Stimulated activated CD8-positive, alpha-beta memory T cell treated with anti-CD3 and anti-CD28 coated beads, Interleukin-15, amount 100 ng/mL, for 24 hours (primary cell): ENCODE results near the gene PROK2.

Source experiments
- DNase-seq: peaks from one replicate; pipeline ENCODE4 v3.0.0-alpha.2; 2020; ENCODE audit warnings: low read depth

The PROK2 gene, protein sequence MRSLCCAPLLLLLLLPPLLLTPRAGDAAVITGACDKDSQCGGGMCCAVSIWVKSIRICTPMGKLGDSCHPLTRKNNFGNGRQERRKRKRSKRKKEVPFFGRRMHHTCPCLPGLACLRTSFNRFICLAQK

DNA sequence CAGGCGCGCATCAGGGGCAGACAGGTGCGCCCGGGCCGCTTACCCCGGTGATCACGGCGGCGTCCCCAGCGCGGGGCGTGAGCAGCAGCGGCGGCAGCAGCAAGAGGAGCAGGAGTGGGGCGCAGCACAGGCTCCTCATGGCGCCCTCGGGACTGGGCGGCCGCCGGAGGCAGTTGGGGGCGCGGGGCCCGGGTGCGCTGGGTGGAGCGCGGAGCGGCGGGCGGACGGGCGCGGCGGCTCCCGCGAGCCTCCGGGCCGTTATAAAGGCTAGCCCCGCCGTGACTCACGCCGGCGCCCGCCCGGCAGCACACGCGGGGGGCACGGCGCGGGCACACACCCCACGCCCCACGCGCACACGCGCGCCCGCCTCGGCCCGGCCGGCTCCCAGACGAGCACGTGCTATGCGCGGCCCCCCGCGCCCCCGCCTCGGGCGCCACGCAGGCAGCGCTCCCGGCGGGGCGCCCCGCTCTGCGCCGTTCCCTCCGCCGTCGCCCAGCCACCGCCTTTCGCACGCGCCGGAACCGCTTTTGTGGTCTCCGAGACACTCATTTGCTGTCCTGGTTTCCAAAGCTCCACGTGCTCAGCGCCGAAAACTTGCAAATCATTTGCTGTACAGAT is at the start of gene PROK2:
PROK2 (minus strand) TSS at position 235 of the 618 bp plus-strand sequence; CDS start at position 139, 96 bp downstream.
- DNase-seq = no peak

DNA sequence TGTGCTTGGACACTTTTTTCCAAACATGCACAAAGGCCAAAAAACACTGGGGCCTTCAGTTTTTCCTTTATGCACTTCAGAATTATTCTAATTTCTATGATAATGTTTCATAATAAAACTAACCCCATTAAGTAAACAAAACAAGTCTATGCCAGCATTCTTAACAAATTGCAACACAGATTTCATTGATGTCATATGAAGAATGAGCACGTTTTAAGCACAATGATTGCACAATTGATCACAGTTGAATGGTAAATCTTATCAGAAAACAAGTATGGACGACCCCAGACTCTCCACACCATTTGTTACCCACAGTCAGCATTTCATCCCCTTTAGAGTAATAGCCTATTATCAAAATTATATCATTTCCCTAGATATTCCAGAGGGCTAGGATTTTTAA is 46.7 kb upstream of the PROK2 start:
- DNase-seq = no peak

DNA sequence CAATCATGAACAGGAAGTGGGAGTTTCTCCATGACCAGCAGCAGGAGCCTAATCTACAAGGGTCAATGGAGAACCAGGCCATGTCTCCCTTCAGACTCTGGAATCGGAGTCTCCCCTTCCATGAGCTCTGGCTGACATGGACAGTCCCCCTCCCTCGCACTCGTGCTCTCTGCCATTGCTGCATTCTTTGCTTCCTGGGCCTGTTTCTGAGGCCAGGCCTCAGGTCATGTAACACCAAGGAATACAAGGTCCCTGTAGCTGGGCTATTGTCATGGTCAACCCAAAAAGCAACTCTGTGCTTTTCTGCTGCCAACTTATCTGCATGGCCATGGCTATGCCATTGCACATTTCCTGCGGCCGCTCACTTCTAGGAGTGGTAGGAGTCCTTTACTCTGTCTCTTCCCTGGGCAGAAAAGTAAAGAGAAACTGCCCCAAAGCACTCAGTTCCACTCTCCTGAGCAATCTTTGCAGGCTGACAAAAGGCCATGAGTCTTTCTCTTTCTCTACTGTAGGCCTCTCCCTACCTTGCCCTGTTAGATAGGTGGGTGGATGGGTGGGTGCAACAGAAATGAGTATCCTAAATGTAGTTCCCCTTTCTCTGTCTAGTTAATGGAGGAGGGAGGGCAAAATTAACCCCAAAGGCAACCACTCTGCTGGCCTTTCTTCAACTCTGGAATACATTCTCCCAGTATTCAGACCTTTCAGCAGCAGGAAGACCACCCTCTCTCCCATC is 40.8 kb upstream of the PROK2 start:
- no peak for DNase-seq

DNA sequence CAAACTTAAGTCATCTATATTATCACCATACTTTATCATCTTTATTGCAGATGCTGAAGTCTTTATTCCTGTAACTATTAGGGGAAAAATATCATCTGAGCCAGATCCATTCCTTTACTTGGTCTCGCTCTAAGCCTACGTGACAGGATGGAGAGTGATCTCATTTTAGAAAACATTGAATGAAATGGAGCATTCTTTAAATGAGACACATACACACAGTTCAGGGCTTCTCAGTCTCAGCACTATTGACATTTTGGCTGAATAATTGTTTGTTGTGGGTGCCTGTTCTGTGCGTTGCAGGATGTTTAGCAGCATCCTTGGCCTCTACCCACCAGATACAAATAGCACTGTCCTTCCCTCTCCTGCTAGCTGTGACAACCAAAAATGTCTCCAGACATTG is 36.2 kb upstream of the PROK2 start:
- DNase-seq = no peak

DNA sequence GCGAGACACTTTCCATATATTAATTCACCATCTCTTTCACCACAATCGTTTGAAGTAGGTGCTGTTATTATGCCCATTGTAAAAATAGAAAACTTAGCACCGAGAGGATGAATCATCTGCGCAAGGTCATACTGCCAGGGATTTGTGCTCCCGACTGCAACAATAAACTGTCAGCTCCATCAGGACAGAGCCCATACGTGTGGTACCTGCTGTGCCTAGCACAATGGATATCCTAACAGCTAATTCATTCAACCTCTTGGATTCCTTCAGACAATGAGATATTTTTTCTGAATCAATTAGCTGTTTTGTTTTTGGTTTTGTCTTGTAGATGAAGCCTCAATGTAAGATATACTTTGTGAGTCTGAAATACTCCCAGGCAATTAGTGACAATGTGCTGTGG is 32.3 kb upstream of the PROK2 start:
- DNase-seq = no peak

DNA sequence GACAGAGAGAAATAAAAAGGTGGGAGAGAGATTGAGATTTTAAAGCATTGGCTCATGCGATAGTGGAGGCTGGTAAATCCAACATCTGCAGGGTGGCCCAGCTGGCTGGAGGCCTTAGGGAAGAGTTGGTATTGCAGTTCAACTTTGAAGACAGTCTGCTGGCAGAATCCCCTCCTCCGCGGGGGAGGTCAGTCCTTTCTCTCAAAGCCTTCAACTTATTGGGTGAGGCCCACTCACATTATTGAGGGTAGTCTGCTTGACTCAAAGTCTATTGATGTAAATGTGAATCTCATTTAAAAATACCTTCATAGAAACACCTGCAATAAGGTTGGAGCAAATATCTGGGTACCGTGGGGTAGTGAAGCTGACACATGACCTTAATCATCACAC is 31.8 kb upstream of the PROK2 start:
- DNase-seq = no peak

DNA sequence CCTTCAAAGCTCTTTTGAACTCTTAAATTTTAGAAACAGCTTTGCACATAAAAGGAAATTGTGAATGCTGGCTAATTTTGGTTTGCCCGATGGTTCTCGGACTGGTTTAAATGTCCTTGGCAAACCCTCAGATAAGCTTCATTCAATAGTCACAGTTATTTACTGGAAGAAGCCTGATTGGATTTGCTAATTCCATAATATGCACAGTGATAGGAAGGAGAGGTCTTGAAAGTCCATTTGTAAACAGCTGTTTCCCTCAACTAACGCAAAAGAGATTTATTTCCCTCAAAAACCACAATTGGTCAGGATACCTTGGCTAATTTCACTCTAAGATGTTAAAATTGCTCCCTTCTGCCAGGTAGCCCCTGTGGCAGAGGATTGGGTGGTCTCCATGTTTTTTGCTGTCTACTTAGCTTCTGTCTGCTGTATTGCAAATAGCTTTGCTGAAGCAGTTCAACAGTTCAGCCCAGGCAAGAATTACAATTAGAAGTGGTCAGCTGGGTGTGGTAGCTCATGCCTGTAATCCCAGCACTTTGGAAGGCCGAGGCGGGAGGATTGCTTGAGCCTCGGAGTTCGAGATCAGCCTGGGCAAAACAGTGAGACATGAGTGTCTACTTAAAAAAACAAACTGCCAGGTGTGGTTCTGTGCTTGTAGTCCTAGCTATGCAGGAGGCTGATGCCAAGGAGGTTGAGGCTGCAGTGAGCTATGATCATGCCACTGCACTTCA is 30.6 kb upstream of the PROK2 start:
- DNase-seq = no peak

DNA sequence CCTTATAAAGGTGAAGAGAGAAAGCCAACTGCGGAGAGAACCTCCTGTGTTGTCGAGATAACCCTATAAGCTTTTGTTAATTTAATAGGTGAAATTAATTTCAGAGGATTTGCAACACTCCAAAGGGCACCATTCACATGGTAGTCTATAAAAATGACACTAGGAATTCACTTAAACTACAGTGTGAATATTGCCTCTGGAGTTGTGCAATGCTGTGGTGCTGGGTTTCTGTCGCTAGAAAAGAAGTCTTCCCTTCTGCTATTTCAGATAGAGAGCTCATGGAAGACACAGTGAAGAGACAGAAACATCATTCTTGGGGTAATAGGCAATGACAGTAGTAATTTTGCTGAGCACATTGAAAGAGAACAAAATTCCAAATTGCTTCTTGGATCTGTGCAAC is 28.8 kb upstream of the PROK2 start:
- DNase-seq = no peak

DNA sequence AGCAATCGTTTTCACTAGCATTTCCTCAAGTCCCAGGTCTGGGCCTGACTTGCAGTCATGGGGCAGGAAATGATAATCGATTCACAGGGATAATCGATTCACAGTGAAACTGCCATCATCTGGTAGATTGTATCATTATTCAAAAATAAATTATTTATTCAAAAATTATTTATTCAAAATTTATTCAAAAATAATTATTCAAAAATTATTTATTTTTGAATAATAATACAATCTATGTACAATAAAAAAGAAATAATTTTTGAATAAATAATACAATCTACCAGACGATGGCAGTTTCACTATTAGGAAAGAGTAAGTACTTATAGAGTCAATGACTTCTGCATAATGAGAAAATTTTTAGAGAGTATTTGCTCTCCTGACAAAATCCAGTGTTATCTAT is 28.1 kb upstream of the PROK2 start:
- no peak for DNase-seq

DNA sequence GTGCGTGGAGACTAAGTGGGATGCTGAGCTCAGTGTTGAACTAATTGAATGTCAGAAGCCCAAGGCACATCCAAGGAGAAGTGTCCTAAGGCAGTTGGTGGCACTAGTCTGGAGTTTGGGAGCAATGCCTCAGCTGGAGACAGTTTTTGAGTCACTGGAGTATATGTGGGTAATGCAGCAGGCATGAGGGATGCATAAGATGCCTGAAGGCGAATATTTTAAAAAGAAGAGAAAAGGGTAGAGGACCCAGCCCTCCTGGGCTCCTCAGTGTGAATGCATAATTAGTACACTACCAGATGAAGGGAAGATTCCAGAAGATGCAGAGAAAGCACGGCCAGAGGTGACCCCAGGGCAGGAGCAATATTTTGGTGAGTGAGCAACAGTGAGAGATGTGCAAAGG is 25.1 kb upstream of the PROK2 start:
- no peak for DNase-seq

DNA sequence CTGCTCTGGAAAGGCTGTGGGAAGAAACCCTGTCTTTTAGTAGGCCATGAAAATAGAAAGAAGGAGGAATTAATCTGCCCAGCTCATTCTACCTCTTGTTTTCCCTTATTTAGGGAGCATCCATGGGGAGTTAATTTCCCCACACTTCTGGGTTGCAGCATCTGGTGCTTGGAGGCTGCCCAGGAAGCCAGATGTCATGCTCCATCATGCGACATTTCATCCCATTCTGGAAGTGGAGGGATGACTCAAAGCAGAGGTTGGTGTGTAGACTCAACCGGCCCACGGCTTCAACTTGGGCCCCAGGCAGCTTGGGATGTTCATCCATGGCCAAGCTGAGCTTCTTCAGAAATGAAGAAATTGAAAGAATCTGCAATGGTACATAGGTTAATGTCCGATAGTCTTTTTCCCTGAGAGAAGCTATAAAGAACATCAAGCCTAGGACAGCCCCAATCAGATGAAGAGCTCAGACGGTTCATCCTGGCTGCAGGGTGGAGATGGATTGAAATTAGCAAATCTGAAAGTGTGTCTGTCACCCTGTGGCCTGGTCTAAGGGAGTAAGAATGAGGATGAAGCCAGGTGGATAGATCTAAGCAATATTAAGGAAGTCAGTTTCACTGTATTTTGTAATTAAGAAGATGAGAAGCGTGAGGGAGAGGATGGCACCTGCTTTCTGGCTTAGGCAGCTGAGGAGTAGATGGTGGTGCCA is 24.5 kb upstream of the PROK2 start:
- no peak for DNase-seq

DNA sequence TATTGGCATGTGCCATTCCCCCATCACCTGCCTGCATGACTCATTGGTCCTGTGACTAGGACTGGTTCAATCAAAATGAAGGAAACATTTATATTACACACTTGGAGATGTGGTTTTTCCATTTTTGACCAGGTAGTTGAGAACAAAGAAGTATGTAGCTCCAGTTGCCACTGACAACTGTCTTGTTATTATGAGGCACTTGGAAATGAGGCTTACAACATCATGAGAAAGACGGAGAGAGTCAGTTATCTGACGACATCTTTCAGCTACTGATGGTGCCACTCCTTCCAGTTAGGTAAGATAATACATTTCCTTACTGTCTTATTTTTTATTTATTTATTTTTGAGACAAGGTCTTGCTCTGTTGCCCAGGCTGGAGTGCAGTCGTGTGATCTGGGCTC is 21.8 kb upstream of the PROK2 start:
- DNase-seq = no peak

DNA sequence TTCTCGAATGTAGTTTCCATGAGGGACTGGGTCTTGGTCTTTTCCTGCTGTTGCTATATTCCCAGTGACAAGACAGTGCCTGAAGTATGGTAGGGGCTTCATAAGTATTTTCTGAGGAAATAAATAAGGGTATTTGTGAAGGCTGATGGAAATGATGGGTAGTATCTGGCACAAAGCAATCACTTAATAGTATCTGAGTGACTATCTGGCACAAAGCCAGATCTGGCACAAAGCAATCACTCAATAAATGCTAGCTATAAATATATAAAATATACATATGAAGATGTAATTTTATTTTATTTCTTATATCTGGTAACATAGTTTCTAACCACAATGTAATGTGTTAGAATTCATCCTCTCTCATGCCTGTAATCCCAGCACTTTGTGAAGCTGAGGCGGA is 20.7 kb upstream of the PROK2 start:
- DNase-seq = no peak

DNA sequence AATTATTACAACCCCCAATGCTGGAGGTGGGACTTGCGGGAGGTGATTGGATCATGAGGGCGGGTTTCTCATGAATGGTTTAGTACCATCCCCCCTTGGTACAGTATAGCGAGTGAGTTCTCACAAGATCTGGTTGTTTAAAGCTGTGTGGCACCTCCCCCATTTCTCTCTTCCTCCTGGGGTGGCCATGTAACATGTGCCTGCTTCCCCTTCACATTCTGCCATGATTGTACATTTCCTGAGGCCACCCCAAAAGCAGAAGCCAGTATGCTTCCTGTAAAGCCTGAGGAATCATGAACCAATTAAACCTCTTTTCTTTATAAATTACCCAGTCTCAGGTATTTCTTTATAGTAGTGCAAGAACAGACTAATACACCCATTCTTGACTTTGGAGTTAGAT is 20.3 kb upstream of the PROK2 start:
- no peak for DNase-seq

DNA sequence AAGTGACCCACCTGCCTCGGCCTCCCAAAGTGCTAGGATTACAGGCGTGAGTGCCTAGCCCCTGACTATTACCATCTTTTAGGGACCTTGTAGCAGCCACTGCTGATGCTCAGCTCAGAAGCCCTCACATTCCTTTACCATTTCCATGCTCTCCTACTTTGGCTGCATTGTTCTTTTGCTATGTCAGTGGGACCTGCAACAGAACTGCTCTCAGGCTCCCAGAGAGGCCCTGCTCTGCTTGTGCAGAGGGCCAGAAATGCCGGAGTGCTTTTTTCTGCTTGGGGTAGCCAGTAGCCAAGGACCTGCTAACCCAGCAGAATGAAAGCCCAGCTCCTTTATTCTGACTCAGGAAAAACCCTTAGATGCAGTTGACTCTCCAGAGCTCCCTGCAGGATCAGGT is 18.3 kb upstream of the PROK2 start:
- no peak for DNase-seq

DNA sequence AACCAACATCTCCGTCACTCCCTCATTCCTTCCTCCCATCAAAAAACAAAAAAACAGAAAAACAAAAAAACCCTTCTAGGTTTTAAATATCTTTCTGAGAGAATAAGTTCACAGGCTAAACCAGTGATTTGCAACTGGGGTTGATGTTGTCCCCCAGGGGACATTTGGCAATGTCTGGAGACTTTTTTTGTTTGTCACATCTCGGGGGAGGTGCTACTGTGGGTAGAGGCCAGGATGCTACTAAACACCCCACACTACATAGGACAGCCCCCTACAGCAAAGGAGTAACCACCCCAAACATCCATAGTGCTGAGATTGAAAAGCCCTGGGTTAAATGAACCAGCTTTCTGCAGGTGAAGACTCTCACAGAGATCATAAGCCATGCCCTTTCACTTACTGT is 17.0 kb upstream of the PROK2 start:
- DNase-seq = no peak

DNA sequence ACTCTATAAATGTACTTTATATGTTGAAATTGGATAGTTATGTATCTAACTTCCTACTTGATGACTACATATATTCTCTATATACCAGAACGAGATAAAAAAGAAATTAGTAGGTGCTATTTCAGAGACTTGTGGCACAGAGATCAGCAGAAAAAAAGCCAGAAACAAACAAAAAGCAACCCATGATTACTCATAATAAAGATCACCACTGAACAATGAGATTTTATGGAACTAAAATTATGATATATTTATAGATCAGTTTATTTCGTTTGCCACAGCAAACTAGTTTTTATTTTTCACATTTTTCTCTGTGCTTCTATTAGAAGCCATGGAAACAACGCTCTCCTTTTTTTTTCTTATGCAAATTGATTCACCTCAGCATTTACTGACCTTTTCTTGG is 15.1 kb upstream of the PROK2 start:
- no peak for DNase-seq

DNA sequence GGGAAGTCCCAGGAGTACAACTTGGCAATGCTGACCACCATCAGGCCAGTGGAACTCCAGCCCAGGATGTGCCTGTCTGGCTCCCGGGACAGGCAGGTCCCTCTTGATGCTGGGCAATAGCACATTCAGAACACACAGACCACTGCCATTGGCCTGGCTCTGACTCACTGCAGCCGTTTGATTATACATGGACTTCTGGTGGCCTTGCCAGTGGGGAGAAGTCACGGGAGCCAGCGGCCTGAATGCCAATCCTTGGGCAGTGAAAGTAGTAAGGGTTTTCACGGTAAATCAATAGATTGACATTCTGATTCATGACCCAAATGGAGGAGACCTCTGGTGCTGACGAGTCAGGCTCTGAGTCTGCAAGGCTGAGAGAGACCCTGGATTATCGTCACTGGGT is 12.5 kb upstream of the PROK2 start:
- no peak for DNase-seq

DNA sequence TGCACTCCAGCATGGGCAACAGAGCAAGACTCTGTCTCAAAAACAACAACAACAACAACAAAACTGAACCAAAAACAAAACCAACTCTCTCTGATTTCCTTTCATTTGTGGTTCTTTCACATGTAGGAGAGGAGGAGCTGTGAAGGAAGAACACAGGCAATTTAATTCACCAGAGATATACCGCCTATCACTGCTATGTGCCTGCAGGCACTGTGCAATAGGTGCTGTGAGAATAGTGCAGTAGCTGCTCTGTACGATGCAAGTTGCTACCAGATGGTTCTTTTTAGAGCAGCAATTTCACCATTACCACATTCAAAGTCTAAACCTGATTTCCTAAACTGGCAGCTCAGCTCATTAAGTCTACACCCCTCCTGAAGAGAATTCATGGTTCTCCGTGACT is 11.3 kb upstream of the PROK2 start:
- no peak for DNase-seq

DNA sequence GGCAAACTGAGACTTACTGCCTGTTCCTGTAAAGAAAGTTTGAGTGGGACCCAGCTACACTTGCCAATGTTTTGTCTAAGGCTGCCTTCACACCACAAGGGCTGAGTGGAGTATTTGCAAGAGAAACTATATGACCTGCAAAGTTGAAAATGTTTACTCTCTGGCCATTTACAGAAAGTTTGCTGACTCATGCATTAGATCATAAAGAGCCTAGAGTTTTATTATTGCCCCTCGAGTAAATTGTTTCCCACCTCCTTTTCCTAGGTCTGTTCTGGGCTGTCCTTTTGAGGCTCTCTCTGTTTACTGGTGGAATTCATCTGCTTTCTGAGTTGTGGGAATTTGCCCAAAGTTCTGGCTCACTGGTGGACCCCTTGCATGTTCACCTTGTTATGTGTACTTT is 6.7 kb upstream of the PROK2 start:
- DNase-seq = no peak

DNA sequence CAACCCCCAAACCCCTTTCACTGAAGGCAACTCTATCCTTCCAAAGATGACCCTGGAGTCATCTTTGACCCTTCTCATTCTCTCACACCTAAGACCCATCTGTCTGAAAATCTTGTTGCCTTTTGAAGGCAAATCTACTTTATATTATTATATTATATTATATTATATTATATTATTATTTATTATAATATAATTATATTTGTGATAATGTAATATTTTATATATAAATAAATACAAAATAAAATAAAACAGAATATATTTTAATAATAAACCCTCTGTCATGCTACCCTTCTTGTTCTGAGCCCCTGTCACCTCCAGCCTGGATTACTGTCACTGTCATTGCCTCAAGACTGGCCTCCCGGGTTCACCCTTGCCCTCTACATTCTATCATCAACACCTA is 5.0 kb upstream of the PROK2 start:
- no peak for DNase-seq

DNA sequence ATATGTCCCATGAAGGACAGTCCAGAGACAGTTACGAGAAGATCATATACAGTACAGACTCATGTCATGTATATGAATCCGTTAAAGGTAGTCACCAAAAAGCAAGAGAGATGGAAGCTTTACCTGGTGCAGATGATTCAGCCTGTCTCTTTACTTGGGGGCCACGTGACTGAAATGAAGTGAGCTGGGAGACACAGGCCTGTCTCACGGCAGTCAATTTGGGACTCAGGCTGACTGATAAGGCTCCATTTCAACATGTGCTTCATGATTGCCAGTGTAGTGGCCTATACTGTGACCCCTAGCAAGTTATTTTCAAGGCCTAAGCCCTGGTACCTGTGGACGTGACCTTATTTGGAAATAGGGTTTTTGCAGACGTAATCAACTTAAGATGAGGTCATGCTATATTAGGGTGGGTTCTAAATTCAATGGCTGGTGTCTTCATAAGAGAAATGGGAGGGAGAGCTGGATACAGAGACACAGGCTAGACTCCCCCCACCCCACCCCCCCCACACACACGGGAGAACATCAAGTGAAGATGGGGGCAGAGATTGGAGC is 3.0 kb upstream of the PROK2 start:
- no peak for DNase-seq
